Activated CD4-positive, alpha-beta T cell treated with anti-CD3 and anti-CD28 coated beads, Interleukin-2, amount 10 ng/mL, durations not matched to agents 24 days and 14 days (primary cell): ENCODE results near the gene SIRT7. TPM values are rescaled to one million over a fixed set of nuclear protein-coding genes. Genes with fewer than 3 reads are reported as not detected.
A peak's percentile ranks its signal among the peaks of the same experiment; 100 is the strongest.

ENCODE experiments used
- DNase-seq: peaks from one replicate; pipeline ENCODE4 v3.0.0; 2022
- H3K27ac Mint-ChIP-seq: one replicate; pipeline ENCODE4 v1.8.0; 2022; ENCODE audit warnings: mild to moderate bottlenecking, mixed read lengths
- H3K27me3 Mint-ChIP-seq: one replicate; pipeline ENCODE4 v1.8.0; 2022; ENCODE audit warnings: mixed read lengths
- H3K36me3 Mint-ChIP-seq: one replicate; pipeline ENCODE4 v1.8.0; 2022; ENCODE audit warnings: low read depth, mild to moderate bottlenecking, mixed read lengths
- H3K4me1 Mint-ChIP-seq: one replicate; pipeline ENCODE4 v1.8.0; 2021; ENCODE audit warnings: mixed read lengths
- H3K4me3 Mint-ChIP-seq: one replicate; pipeline ENCODE4 v1.8.0; 2022; ENCODE audit warnings: mild to moderate bottlenecking, moderate library complexity, mixed read lengths
- H3K9me3 Mint-ChIP-seq: one replicate; pipeline ENCODE4 v1.8.0; 2021; ENCODE audit warnings: mixed read lengths
- intact Hi-C: fragments of 100-400 bp; cut with micrococcal nuclease; formaldehyde crosslinking; loops from one replicate; pipeline ENCODE4 v1.15.1; 2023
- total RNA-seq: library from RNA; stranded (reverse); gene quantifications from 2 replicates; pipeline ENCODE4 v1.2.3, GENCODE V29; 2022

SIRT7 gene
- total RNA-seq, 1 donor from 2014 or later, result 54.9 TPM

- Mint-ChIP-seq H3K4me1 (peaks cover 40% of the 10 kb centered on the region), H3K27ac (peak overlapping the region; percentile 49), H3K27me3 (no peaks in the 10 kb centered on the region), H3K9me3 (no peaks in the 10 kb centered on the region), H3K36me3 (peaks cover 46% of the 10 kb centered on the region), H3K4me3 (no peak overlapping the region)
- no peak for DNase-seq
- intact Hi-C loops, result loop anchor here (5.0 kb wide), 2 partner anchors 113 to 158 kb away; partner anchors contain the start of genes ASPSCR1, CENPX and LRRC45
These were observed 53.9 kb downstream of the SIRT7 start for GRCh38 chr17:81863833-81864768.

GRCh38 chr17:81863123-81863675, 54.8 kb downstream of the SIRT7 start:
- no peak for DNase-seq
- intact Hi-C loops, result loop anchor here (5.0 kb wide), 2 partner anchors 114 to 159 kb away; partner anchors contain the start of genes ASPSCR1, CENPX and LRRC45
- peaks cover 46% of the 10 kb centered on the region for H3K4me1 Mint-ChIP-seq
- H3K27me3 Mint-ChIP-seq, result no peaks in the 10 kb centered on the region
- H3K4me3 Mint-ChIP-seq, result peak overlapping the region; percentile 76
- no peaks in the 10 kb centered on the region for H3K9me3 Mint-ChIP-seq
- H3K27ac Mint-ChIP-seq, result peak overlapping the region; percentile 49
- peaks cover 50% of the 10 kb centered on the region for H3K36me3 Mint-ChIP-seq

Other genes starting within 250 kb of the SIRT7 start
- gene ARL16, start 234.4 kb downstream of the SIRT7 start, total RNA-seq, result 34.9 and 37.6 TPM in 2 replicates
- gene HGS, start 234.2 kb downstream of the SIRT7 start, total RNA-seq, result 136 and 137 TPM in 2 replicates
- gene MRPL12, start 214.8 kb downstream of the SIRT7 start, total RNA-seq, result 232 and 233 TPM in 2 replicates
- 48.6 and 52.7 TPM in 2 replicates for gene SLC25A10, start 205.9 kb downstream of the SIRT7 start, total RNA-seq
- not detected in 2 replicates for gene GCGR, start 114.0 kb downstream of the SIRT7 start, total RNA-seq
- 46.7 and 51.9 TPM in 2 replicates for gene MCRIP1, start 84.9 kb downstream of the SIRT7 start, total RNA-seq
- not detected in 2 replicates for gene PPP1R27, start 83.1 kb downstream of the SIRT7 start, total RNA-seq
- 458 and 507 TPM in 2 replicates for gene P4HB, start 57.6 kb downstream of the SIRT7 start, total RNA-seq
- 697 and 714 TPM in 2 replicates for gene ARHGDIA, start 46.8 kb downstream of the SIRT7 start, total RNA-seq
- gene ALYREF, start 26.6 kb downstream of the SIRT7 start, total RNA-seq, result 254 and 264 TPM in 2 replicates
- 132 and 135 TPM in 2 replicates for gene ANAPC11, start 26.5 kb downstream of the SIRT7 start, total RNA-seq
- 0.30 and 0.40 TPM in 2 replicates for gene NPB, start 15.9 kb downstream of the SIRT7 start, total RNA-seq
- 43.0 and 46.5 TPM in 2 replicates for gene PCYT2, start 6.8 kb downstream of the SIRT7 start, total RNA-seq
- gene MAFG, start 9.6 kb upstream of the SIRT7 start, total RNA-seq, result 32.5 and 33.3 TPM in 2 replicates
- 136 and 138 TPM in 2 replicates for gene PYCR1, start 19.1 kb upstream of the SIRT7 start, total RNA-seq
- gene MYADML2, start 29.1 kb upstream of the SIRT7 start, total RNA-seq, result not detected in 2 replicates
- gene NOTUM, start 43.0 kb upstream of the SIRT7 start, total RNA-seq, result 1.7 and 1.8 TPM in 2 replicates
- gene ASPSCR1, start 59.5 kb upstream of the SIRT7 start, total RNA-seq, result 35.1 and 37.3 TPM in 2 replicates
- gene CENPX, start 104.7 kb upstream of the SIRT7 start, total RNA-seq, result 116 and 123 TPM in 2 replicates
- gene LRRC45, start 105.1 kb upstream of the SIRT7 start, total RNA-seq, result 39.0 and 40.6 TPM in 2 replicates
- 11.5 and 12.1 TPM in 2 replicates for gene RAC3, start 113.5 kb upstream of the SIRT7 start, total RNA-seq
- gene DCXR, start 119.5 kb upstream of the SIRT7 start, total RNA-seq, result 128 TPM in 2 replicates
- gene RFNG, start 133.6 kb upstream of the SIRT7 start, total RNA-seq, result 21.4 and 30.8 TPM in 2 replicates
- gene GPS1, start 133.7 kb upstream of the SIRT7 start, total RNA-seq, result 117 and 118 TPM in 2 replicates
- gene DUS1L, start 147.6 kb upstream of the SIRT7 start, total RNA-seq, result 230 and 232 TPM in 2 replicates
- gene FASN, start 180.1 kb upstream of the SIRT7 start, total RNA-seq, result 428 and 452 TPM in 2 replicates